Measurements from ENCODE around the gene TCERG1L.
"Not testable (repeated sequence)": the region's sequence is repeated elsewhere in the genome, so short reads cannot be mapped to it uniquely, and the experiment has no call there.

The TCERG1L gene

GRCh38 chr10:131144196-131144595, 167.3 kb downstream of the TCERG1L start:
- DNase-seq (ENCODE audit: low read depth): no peak

DNA sequence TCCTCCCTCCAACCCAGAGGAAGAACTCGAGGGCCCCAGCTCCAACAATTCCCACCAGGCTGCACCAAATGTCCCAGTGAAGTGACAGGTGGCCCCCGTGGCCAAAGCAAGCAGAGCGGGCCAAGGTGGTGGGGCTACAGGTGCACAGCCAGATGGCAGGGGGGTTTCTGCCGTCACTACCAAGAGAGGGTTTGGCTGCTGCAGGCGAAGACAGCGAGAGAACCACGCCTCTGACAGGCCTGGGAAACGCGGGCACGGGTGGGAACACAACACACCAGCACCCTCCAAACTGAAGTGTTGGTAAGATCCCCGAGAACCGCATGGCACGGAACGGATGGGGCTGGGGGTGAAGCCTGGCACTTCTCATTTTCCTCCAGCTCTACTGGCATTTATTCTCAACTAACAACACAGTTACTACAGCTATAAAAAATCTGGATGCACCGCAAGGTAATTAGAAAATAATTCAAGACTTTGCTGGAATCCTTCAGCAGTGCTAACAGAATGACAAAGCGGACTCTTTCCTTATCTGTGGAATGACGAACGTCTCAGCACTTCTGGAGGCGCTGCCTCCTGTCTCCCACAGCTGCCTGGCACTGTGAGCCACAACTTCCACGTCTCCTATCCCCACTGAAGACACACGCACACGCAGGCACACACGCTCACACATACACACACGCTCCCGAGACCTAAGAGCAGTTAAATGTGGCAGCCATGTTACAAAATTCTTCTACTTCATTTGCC, 167.9 kb downstream of the TCERG1L start:
- no peak for DNase-seq (ENCODE audit: low read depth)

DNA sequence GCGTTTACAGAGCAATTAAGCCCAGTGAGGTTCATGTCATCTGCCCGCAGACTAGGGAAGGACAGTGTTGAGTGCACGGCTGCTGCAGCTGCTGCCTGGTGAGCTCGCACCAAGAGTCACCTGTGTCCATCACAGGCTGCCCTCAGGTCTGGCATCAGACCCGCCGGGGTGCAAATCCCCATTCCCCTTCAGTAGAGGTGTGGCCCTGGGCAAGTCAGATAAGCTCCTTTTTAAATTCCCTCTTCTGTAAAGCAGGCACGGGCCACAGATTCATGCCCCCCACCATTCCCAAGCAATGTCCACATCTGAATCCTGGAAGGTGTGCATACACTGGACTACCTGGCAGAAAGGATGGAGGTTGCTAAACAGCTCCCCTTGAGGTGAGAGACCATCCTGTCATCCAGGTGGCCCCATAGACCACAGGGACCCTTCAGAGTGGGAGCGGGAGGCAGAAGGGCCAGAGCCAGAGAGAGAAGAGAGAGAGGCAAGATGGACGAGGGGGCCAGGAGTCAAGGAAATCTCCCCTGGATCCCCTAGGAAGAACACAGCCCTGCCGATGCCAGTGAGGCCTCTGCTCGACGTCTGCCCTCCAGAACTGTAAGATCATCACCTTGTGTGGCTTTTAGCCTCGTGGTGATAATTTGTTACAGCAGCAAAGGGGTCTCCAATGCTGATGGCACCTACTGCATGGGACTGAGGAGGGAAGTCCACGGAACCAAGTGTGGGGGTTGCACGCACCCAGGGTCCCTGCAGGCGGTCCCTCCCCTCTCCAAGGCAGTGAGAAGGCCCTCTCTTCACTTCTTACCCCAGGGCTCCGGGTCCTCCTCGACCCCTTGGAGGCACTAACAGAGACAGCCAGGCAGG, 168.8 kb downstream of the TCERG1L start:
- DNase-seq (ENCODE audit: low read depth): no peak

DNA sequence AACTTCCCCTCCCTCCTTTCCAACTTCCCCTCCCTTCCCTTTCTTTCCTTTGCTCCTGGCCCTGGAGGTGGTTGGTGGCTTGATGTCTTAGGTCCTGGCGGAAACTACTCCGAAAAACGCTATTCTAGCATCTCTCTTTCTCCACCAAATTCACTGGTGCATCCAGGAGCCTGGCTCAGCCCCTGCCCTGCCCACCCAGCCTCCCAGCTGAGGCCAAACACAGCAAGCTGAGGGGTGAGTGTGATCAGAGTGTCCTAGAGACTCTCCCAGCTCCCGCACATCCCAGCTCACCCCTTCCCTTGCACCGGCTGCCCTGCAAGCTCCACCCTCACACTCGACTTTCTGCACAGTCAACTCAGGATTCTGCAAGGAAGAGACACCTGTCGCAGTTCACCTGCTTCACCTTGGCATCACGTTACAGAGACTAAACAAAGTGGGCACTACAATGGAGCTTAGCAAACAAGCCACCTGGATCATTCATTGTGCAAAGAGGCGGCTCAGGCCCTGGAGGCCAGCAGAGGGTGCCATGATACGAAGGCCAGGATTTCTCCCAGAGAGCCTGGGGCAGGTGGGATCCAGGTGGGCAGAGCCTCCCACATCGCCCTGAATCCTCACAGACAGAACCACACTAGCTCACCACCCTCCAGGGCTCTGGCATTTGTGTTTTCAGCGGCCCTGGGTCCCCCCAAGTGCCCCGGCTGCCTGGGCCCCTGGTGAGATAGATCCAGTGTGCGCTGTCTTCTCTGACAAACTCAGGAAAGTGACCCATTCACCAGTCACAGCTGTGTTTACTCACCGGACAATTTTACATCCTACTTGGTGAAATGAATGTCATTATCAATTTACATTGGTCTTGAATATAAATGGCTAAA, 169.6 kb downstream of the TCERG1L start:
- DNase-seq (ENCODE audit: low read depth): no peak

- DNase-seq (ENCODE audit: low read depth): no peak
These were observed 170.3 kb downstream of the TCERG1L start for GRCh38 chr10:131141207-131141606.

DNA sequence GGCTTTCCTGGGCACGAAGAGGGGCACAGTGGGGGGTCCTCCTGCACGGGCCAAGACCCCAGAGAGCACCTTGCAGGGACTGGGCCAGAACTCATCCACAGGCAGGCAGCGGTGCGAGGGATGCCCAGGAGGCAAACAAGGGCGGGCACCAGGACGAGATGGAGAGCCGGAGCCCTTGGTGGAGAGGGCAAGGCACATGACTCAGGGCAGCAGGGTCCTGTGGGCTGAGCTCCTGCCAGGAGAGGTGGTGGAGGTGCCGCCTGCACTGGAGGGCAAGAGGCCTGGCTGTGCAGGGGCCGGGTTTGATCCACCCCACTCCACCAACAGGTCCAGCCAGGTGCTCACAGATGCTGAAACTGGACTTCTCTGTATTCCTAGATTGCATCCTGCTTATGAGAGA, 170.9 kb downstream of the TCERG1L start:
- no peak for DNase-seq (ENCODE audit: low read depth)

- no peak for DNase-seq (ENCODE audit: low read depth)
These were observed 174.3 kb downstream of the TCERG1L start for GRCh38 chr10:131137223-131137622.

DNA sequence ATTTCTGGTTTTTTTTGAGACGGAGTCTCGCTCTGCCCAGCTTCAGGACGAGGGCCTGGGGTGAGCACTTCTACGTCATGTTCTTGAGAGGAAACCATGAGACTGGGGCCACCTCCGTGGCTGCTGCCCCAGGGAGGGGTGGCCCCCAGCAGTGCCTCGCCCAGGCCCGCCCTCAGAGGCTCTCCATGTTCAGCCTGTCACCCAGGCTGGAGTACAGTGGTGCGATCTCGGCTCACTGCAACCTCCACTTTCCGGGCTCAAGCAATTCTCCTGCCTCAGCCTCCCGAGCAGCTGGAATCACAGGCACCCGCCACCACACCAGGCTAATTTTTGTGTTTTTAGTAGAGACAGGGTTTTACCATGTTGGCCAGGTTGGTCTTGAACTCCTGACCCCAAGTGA, 175.2 kb downstream of the TCERG1L start:
- DNase-seq (ENCODE audit: low read depth): not testable (repeated sequence)

GRCh38 chr10:131135716-131136115, 175.8 kb downstream of the TCERG1L start:
- no peak for DNase-seq (ENCODE audit: low read depth)

DNA sequence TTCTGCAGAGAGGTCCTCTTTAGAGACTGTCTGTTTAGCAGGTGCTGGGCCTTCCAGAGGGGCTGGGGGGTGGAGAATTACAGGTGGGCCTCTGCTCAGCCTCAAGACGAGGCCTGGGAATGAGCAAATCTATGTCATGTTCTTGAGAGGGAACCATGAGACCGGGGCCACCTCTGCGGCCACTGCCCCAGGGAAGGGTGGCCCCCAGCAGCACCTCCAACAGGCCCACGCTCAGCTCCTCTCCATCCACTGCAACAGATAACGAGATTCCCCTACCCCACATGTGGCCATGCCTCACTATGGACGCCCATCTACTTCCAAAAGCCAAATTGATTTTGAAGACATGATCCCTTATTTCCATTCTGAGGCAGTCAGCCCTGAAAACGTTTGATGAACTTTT, 176.9 kb downstream of the TCERG1L start:
- DNase-seq (ENCODE audit: low read depth): no peak

DNA sequence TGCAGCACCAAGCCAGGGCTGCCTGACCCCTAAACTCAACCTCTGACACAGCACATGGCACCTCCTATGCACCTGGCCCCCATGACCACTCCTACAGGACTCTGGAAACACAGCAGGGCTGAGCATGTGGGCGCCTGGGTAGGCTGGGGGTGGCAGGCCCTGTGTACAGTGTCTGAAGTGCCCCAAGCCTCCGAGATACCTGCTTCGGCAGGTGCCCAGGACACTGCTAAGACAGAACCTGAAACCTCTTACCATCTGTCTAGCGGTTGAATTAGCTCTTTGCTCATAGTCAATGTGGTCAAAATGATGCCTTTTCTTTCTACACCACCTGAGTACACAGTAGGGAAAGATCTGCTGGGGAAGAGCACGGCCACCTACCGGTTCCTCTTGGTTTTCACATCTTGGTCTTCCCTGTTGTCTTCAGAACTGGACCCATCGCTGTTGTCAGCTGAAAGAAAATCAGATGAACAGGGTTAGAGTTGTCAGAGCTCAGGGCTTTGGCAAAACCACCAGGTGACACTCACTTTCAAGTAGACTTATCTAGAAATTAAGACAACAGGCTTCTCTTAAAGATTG, 177.4 kb downstream of the TCERG1L start:
- DNase-seq (ENCODE audit: low read depth): no peak

DNA sequence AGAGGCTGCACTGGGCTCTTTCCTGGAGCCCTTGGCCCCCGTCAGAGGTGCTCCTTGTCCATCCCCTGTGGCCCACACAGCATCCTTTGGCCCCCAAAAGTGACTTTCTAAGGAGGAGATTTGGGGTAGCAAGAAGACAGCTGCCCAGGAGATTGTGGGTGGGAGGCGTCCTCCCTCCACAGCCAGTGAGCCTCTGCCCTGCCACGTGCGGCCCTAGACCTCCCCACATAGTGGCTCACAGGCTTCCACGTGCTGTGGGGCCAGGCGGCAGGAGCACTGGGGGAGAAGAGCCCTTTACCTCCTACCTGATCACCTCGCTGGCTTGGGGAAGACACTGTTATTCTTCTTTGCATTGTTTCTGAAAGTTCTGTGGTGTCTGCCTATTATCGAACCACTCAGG, 178.8 kb downstream of the TCERG1L start:
- DNase-seq (ENCODE audit: low read depth): no peak

GRCh38 chr10:131131726-131132591, 179.6 kb downstream of the TCERG1L start:
- no peak for DNase-seq (ENCODE audit: low read depth)

DNA sequence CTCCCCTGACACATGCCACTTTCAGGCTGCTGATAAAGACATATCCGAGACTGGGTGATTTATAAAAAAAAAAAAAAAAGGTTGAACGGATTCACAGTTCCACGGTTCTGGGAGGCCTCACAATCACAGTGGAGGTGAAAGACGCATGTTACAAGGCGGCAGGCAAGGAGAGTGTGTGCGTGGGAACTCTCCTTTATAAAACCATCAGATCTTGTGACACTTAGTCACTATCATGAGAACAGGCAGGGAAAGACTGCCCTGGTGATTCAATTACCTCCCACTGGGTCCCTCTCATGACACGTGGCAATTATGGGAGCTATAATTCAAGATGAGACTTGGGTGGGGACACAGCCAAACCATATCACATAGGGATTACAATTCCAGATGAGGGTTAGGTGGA, 181.5 kb downstream of the TCERG1L start:
- DNase-seq (ENCODE audit: low read depth): no peak

- no peak for DNase-seq (ENCODE audit: low read depth)
These were observed 182.0 kb downstream of the TCERG1L start for GRCh38 chr10:131129544-131129943.

DNA sequence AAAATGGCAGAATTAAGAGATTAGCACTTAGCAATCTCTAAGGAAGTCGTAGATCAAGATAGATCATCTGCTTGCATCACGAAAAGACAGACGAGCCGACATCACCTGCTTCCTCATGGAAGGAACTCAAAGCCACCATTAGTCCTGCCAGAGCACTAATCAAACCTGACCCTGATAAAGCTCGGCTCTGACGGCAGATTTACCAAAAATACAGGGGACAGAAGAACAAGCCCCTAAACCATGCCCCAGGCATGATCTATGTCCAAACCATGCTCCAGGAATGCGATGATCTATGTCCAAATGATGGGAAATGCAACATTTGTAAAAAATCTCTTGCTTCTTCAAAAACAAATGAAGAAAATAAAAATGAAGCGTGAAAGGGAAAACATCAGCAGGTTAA, 182.8 kb downstream of the TCERG1L start:
- DNase-seq (ENCODE audit: low read depth): no peak

- no peak for DNase-seq (ENCODE audit: low read depth)
These were observed 183.9 kb downstream of the TCERG1L start for GRCh38 chr10:131127610-131128009.

GRCh38 chr10:131127138-131127589, 184.4 kb downstream of the TCERG1L start:
- DNase-seq (ENCODE audit: low read depth): no peak

DNA sequence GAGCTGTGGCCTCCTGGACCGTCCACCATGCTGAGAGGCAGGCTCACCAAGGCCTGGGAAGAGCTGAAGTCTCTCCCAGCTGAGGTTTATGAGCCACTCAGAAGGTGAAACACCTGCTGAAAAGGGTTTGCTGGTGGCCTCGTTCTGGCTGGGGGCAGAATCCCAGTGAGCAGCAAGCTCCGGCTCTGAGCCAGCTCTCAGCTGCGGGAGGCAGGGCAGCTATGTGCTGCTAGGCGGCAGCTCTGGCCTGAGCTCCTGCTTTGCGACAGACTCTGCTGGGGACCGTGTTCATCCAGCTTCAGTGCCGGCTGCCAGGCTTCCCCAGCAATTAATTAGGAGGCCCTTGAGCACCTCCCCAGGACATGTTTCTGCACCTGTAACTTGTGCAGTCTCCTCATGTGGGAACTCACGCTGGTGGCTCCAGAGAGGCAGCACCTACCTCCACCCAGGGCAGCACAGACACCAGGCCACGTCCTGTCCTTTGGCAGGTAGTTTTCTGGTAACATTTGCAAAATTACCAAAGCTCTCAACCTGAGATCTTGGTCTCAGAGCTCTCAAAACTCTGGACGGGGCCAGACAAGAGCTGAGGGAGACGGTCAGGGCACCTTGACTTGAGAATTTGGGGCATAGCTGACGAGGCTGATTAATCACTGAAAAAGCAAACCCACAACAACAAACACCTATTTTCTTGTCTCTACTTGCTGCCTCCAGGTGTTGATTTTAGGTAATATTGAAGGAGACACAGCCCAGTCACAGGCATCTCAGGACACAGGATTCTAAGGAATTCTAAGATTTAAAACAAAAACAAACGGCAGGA, 185.0 kb downstream of the TCERG1L start:
- no peak for DNase-seq (ENCODE audit: low read depth)

Measured in fibroblast of the conjunctiva (primary cell).